DOHH2 (cell line): ENCODE measurements around the gene LCN9.

Source experiments
- H3F3A ChIP-seq: fragments of 200-600 bp; sonication (generic), shearing (Covaris generic); 2 replicates; pipeline ENCODE4 v1.6.0; 2016; ENCODE audit warnings: antibody characterized with exemption, mild to moderate bottlenecking; ENCODE audit not compliant: control insufficient read depth, insufficient read depth
- H3K27ac ChIP-seq: fragments of 200-600 bp; sonication (generic); 2 replicates; pipeline ENCODE4 v1.5.1; 2014; ENCODE audit warnings: low read depth, mild to moderate bottlenecking, low read length, moderate library complexity
- H3K27me3 ChIP-seq: fragments of 200-600 bp; sonication (generic); 2 replicates; pipeline ENCODE4 v1.6.1; 2014; ENCODE audit warnings: mild to moderate bottlenecking, low read length, mixed read lengths; ENCODE audit not compliant: control insufficient read depth
- H3K36me3 ChIP-seq: fragments of 200-600 bp; sonication (generic); 2 replicates; pipeline ENCODE4 v1.6.1; 2014; ENCODE audit warnings: mild to moderate bottlenecking, low read length, moderate library complexity, mixed read lengths; ENCODE audit not compliant: control insufficient read depth
- H3K4me1 ChIP-seq: fragments of 200-600 bp; sonication (generic); 2 replicates; pipeline ENCODE4 v1.6.1; 2014; ENCODE audit warnings: mild to moderate bottlenecking, low read length, mixed read lengths; ENCODE audit not compliant: control insufficient read depth
- H3K4me2 ChIP-seq: fragments of 200-600 bp; sonication (generic); 2 replicates; pipeline ENCODE4 v1.6.0; 2014; ENCODE audit warnings: mild to moderate bottlenecking, low read length, moderate library complexity
- H3K4me3 ChIP-seq: fragments of 200-600 bp; sonication (generic); 2 replicates; pipeline ENCODE4 v1.5.1; 2014; ENCODE audit warnings: mild to moderate bottlenecking, low read length, mixed read lengths
- H3K79me2 ChIP-seq: fragments of 200-600 bp; sonication (generic); 2 replicates; pipeline ENCODE4 v1.6.1; 2014; ENCODE audit warnings: mild to moderate bottlenecking, low read length, mixed read lengths; ENCODE audit not compliant: control insufficient read depth
- H3K9me2 ChIP-seq: fragments of 200-600 bp; sonication (generic); replicated peaks from 2 replicates; pipeline ENCODE4 v1.6.1; 2014; ENCODE audit warnings: mild to moderate bottlenecking, low read length, mixed read lengths; ENCODE audit not compliant: control insufficient read depth
- H3K9me3 ChIP-seq: fragments of 200-600 bp; sonication (generic); 2 replicates; pipeline ENCODE4 v1.6.1; 2014; ENCODE audit warnings: antibody characterized with exemption, low read length, mixed read lengths; ENCODE audit not compliant: control insufficient read depth, insufficient read depth
- H4K20me1 ChIP-seq: fragments of 200-600 bp; sonication (generic); 2 replicates; pipeline ENCODE4 v1.6.0; 2014; ENCODE audit warnings: low read depth, mild to moderate bottlenecking, antibody characterized with exemption, low read length, moderate library complexity; ENCODE audit not compliant: control insufficient read depth, insufficient read depth
- EZH2phosphoT487 ChIP-seq: fragments of 200-600 bp; sonication (generic); IDR thresholded peaks from 2 replicates; pipeline ENCODE4 v1.6.1; 2017; ENCODE audit warnings: borderline replicate concordance, mild to moderate bottlenecking, antibody characterized with exemption, low read length, moderate library complexity, mixed read lengths
- TF ChIP-seq, protein P1 (sequence below): fragments of 200-600 bp; sonication (generic); IDR thresholded peaks from one replicate; pipeline ENCODE4 v1.5.1; 2014; ENCODE audit warnings: antibody characterized with exemption, mild to moderate bottlenecking, low read depth, low read length; ENCODE audit not compliant: poor library complexity, severe bottlenecking

The LCN9 gene

DNA sequence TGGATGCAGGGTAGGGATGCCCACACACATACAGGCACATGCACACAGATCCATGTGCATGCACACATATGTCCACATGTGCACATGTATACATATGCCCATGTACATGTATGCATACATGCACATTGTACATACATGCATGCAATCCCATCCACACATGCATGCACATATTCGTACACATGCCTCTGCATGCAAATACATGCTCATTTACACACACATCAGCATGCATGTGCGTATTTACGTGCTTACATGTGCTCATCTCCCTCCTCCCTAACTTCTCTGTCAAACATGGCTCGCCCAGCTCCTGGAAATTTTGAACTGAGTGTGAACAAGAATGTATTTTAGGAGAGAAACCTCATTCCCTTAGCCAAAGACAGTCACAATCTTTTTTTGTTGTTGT is 45.1 kb downstream of the LCN9 start:
- H3K79me2 ChIP-seq = no peaks in the 10 kb centered on the region
- H4K20me1 ChIP-seq = no peaks in the 10 kb centered on the region
- H3K4me1 ChIP-seq = no peaks in the 10 kb centered on the region
- no peaks in the 10 kb centered on the region for H3K36me3 ChIP-seq
- no peak overlapping the region for H3K27ac ChIP-seq
- TF ChIP-seq, protein P1, sequence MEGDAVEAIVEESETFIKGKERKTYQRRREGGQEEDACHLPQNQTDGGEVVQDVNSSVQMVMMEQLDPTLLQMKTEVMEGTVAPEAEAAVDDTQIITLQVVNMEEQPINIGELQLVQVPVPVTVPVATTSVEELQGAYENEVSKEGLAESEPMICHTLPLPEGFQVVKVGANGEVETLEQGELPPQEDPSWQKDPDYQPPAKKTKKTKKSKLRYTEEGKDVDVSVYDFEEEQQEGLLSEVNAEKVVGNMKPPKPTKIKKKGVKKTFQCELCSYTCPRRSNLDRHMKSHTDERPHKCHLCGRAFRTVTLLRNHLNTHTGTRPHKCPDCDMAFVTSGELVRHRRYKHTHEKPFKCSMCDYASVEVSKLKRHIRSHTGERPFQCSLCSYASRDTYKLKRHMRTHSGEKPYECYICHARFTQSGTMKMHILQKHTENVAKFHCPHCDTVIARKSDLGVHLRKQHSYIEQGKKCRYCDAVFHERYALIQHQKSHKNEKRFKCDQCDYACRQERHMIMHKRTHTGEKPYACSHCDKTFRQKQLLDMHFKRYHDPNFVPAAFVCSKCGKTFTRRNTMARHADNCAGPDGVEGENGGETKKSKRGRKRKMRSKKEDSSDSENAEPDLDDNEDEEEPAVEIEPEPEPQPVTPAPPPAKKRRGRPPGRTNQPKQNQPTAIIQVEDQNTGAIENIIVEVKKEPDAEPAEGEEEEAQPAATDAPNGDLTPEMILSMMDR = no peak
- TF ChIP-seq EZH2phosphoT487 = no peak
- peaks cover 3% of the 10 kb centered on the region; the same call in 1 of the 2 replicates for H3K27me3 ChIP-seq
- H3K4me2 ChIP-seq = no peak overlapping the region
- no peaks in the 10 kb centered on the region for H3K9me2 ChIP-seq
- H3K4me3 ChIP-seq = no peak overlapping the region
- no peaks in the 10 kb centered on the region for H3F3A ChIP-seq
- no peaks in the 10 kb centered on the region for H3K9me3 ChIP-seq

DNA sequence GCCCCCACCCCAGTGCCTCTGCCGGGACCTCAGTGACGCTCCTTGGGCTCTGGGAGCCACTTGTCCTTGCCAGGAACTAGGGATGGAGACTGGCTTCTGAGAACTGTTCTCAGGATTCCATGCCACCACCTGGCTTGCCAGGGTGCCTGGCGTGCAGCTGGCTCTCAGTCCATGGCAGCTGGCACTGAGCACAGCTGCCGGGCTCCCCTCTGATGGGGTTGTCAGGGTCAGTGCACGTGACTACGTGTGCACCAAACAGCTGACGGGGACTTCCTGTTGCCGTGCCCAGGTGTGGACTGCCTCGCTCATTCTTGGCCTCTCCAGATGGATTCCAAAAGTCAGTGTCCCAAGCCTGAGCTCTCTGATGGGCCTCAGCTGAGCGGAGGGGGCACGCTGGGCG is 48.3 kb downstream of the LCN9 start:
- H3K27ac ChIP-seq = no peak overlapping the region
- H3K9me2 ChIP-seq = no peaks in the 10 kb centered on the region
- TF ChIP-seq, protein P1 = no peak
- TF ChIP-seq EZH2phosphoT487 = no peak
- H3K36me3 ChIP-seq = no peaks in the 10 kb centered on the region
- H3F3A ChIP-seq = no peaks in the 10 kb centered on the region
- H3K9me3 ChIP-seq = no peaks in the 10 kb centered on the region
- H3K4me2 ChIP-seq = no peak overlapping the region
- H3K79me2 ChIP-seq = no peaks in the 10 kb centered on the region
- H3K4me1 ChIP-seq = no peaks in the 10 kb centered on the region
- H3K4me3 ChIP-seq = no peak overlapping the region
- H3K27me3 ChIP-seq = peaks cover 3% of the 10 kb centered on the region; the same call in 1 of the 2 replicates
- no peaks in the 10 kb centered on the region for H4K20me1 ChIP-seq

DNA sequence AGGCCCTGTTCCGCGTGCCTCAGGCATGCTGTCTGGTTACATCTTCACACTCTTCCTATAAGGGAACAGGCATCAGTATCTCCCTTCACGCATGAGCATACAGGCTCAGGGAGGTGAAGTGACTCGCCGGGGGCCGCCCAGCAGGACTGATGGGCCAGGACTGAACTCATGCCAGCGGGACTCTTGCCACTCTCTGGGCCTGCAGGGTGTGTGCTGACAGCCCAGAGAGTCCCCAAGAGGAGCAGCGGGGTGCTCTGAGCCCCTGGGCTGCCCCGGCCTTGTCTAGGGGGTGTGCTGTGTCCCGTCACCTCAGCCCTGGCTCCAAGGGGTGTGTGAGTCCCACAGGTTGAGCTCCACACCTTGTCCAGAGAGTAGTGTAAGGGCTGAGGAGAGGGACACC is 48.8 kb downstream of the LCN9 start:
- H3K36me3 ChIP-seq = no peaks in the 10 kb centered on the region
- no peak overlapping the region for H3K27ac ChIP-seq
- no peaks in the 10 kb centered on the region for H4K20me1 ChIP-seq
- H3K27me3 ChIP-seq = peaks cover 3% of the 10 kb centered on the region; the same call in 1 of the 2 replicates
- H3K4me2 ChIP-seq = no peak overlapping the region
- no peaks in the 10 kb centered on the region for H3F3A ChIP-seq
- H3K9me3 ChIP-seq = no peaks in the 10 kb centered on the region
- H3K4me1 ChIP-seq = no peaks in the 10 kb centered on the region
- H3K79me2 ChIP-seq = no peaks in the 10 kb centered on the region
- no peak for TF ChIP-seq EZH2phosphoT487
- TF ChIP-seq, protein P1 = no peak
- no peaks in the 10 kb centered on the region for H3K9me2 ChIP-seq
- no peak overlapping the region for H3K4me3 ChIP-seq
